KG1 (cell line): ENCODE results near the gene CEMIP2.
"Not testable (repeated sequence)": the region's sequence is repeated elsewhere in the genome, so short reads cannot be mapped to it uniquely, and the experiment has no call there.

Experiments used
- DNase-seq: peaks from one replicate; lab custom pipeline; 2025; lab: John Stamatoyannopoulos, UW

CEMIP2 gene

DNA sequence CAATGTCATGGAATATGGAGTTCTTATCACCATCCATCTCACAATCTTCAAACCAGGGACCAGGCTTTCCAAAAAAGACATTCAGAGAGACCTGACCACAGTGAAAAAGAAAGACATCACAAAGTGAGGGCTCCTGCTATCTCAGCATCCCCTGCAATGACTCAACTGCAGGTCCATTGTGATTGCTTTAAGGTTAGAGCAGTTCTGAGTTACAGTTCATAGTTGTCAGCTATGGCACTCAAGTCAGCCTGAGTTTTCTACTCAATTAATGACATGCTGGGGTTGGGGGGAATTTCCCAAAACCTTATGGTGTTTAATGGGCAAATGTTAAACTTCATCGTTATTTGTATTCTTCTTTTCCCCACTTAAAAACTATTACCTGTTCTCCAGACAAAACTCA, 58.9 kb downstream of the CEMIP2 start:
- no peak for DNase-seq

GRCh38 chr9:71706176-71706575, 62.1 kb downstream of the CEMIP2 start:
- DNase-seq = no peak

DNA sequence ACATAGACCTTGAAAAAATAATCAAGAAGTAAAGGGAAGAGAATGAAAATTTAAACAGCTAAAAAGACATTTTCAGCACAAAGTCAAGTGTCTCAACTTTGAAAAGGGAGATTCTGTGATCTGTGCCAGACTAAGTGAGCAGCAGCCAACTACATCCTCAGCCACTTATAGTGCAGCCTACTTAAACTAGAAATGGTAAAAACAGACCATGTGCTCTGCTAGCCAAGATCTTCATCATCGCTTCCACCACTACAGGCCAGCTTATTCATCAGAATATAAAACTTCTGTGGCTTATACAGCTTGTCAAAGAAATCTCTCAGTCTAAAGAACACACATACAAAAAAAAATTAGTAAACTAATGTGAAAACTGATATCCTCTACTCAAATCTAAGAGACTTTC, 63.5 kb downstream of the CEMIP2 start:
- no peak for DNase-seq

DNA sequence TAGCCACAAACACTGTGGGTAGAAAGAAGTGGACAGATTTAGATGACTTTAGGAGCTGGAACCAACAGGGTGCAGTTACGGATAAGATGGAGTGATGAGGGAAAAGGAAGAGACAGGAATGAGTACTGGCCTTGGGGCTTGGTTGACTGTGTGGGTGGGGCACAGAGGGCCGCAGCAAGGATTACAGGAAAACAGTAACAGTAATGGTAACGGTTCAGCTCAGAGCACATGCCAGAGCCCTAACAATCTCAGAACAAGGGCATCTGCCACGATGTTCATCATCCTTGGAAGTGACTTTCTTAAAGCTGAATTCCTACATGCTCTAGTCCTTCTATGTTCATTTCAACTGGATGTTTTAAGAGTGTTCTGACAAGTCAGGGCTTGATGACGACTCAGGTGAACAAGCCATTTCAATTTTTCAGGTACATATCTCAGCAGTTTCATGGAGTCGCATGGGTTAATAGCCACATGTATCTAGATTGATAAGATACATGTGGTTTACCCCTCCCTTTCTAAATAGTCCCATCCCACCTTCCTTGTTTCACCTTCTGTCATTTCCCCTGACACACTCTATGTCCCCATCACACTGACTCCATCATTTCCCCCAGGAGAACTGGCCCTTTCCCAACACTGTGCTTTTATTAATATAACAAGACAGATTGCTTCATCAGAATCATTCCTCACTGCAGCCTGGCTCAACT, 65.0 kb downstream of the CEMIP2 start:
- no peak for DNase-seq

- no peak for DNase-seq
Observed at GRCh38 chr9:71697882-71698281, 70.4 kb downstream of the CEMIP2 start.

GRCh38 chr9:71694332-71694731, 74.0 kb downstream of the CEMIP2 start:
- DNase-seq = no peak

DNA sequence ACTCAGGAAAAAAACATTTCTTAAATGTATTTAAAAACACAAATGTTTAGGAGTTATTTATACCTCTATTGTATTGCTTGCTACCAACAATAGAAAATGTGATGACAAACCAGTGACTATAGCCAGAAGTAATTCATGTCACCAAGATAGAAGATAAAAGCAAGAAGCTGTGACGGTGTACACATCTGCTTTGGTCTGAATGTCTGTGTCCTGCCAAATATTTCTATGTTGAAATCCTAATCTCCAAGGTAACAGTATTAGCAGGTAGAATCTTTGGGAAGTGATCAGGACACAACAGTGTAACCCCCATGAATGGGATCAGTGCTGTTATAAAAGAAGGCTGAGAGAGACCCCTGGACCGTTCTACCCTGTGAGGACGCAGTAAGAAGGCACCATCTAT, 74.7 kb downstream of the CEMIP2 start:
- no peak for DNase-seq

GRCh38 chr9:71692337-71692736, 76.0 kb downstream of the CEMIP2 start:
- DNase-seq = no peak

GRCh38 chr9:71691576-71691975, 76.7 kb downstream of the CEMIP2 start:
- not testable (repeated sequence) for DNase-seq

DNA sequence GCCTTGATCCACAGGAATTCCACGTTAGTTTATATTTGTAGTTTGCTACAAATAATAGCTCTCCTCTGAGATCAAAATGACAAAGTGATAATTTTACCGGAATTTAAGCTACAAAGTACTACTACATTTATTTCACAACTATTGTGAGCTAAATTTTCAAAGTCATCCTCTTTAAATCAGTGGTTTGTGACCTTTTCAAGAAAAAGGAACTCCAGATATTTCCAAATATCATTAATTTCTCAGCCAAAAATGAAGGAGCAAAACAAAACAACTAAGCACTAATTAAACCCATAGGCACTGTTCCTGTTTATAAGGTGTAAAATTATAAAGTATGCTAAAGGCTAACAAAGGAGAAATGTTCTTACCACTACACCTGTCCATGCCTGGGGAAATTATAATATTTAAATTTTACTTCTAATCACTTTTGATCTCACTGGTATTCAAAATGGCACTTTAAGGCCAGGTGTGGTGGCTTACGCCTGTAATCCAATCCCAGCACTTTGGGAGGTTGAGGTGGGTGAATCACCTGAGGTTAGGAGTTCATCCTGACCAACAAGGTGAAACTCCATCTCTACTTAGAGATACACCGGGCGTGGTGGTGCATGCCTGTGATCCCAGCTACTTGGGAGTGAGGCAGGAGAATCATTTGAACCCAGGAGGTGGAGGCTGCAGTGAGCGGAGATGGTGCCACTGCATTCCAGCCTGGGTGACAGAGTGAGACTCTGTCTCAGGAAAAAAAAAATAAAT, 77.5 kb downstream of the CEMIP2 start:
- no peak for DNase-seq

GRCh38 chr9:71690063-71690688, 78.1 kb downstream of the CEMIP2 start:
- DNase-seq = no peak

- no peak for DNase-seq
Observed at GRCh38 chr9:71687676-71688075, 80.6 kb downstream of the CEMIP2 start.

DNA sequence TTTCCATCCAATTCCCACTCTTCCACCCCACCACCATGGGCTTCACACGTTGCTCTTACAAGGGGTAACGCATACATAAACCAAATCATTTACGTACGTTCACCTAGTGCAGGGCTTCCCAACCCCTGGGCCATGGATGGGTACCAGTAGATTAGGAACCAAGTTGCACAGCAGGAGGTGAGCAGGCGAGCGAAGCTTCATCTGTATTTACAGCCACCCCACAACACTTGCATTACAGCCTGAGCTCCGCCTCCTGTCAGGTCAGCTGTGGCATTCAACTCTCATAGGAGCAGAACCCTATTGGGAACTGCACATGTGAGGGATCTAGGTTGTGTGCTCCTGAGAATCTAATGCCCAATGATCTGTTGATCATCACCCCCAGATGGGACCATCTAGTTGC, 82.3 kb downstream of the CEMIP2 start:
- no peak for DNase-seq

DNA sequence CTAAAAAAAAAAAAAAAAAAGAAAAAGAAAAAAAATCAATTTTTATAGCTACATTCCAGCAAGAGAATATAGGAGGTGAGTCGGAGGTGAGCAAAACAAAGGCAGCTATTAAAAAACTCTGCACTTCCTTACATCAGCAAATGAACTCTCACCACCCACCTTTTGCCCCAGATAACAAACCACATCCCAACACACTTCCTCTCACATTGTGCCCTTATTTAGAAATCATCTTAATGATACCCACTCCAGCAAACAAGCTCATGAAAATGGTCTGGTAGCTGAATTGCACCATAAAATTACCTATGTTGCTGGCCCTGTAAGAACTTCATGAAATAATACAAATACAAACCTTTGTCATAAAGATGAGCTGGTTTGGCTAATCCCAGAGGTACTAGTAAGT, 82.9 kb downstream of the CEMIP2 start:
- DNase-seq = peak; percentile 23

- DNase-seq = no peak
Observed at GRCh38 chr9:71684566-71684965, 83.7 kb downstream of the CEMIP2 start.

- DNase-seq = no peak
Observed at GRCh38 chr9:71683598-71684235, 84.6 kb downstream of the CEMIP2 start.

DNA sequence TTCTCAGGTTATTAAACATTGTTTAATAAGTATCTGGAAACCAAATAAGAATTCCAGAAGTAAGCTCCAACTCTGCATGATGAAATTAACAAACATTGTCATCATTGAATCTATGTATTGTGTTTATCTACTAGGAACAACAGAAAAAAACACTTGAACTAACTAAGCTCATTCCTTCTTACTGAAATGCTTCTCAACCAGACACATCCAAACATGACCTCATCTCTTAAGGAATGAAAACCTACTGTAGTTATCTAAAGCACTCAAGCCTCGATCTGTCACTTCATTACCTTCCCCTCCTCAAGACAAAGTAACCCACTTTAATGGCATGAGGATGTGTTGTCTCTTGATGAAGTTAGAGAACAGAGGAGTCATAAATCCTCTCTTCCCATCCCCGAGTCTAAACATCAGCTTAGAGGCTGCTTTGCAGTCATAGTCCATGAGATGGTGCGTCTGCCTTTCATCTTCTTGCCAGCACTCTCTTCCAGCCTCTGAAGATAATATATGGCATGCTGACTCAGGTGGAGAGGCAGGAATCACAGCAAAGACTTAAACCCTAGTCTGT, 86.5 kb downstream of the CEMIP2 start:
- DNase-seq = no peak

- DNase-seq = no peak
Observed at GRCh38 chr9:71681104-71681707, 87.1 kb downstream of the CEMIP2 start.

GRCh38 chr9:71680189-71680980, 87.9 kb downstream of the CEMIP2 start:
- DNase-seq = no peak

DNA sequence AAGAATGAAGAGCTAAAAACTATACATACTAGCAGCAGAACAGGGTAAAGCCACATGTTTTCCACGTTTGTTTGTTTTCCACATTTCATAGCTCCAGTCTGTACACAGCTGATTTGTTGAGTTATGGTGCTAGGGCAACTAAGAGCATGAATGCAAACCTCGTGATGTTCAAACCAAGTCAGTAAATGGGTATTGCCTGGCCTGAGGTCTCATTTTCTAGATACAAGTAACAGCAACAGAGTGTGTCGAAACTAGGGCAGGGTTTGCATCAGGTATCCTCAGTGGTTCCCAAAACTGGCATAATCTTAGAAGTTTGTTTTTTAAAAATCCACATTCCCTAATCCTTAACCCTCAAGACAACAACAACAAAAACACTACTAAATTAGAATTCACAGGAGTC, 89.3 kb downstream of the CEMIP2 start:
- DNase-seq = no peak

DNA sequence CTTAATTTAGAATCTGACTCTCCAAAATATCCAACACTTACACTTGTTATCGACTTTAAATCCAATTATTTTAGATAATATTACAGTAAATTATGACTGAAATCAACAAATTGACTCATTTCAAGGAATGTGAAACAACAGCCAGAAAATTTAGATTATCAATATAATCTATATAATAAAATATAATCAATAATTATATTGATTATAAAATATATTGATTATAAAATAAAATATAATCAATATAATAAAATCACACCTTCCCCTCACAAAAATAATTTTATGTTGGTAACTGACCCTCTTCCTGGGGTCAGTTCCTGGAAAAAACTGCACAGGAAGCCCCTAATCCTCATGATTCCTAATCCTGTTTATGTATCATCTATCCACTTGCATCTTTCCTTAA, 91.1 kb downstream of the CEMIP2 start:
- no peak for DNase-seq
